ENCODE results near the gene IRAG1.

The IRAG1 gene

GRCh38 chr11:10725114-10725906 is 31.8 kb upstream of the IRAG1 start:
- Histone ChIP-seq H3K36me3 (ENCODE audit: control insufficient read depth, insufficient read depth, low read length) (no peaks in the 10 kb centered on the region), H3K4me3 (ENCODE audit: low read length) (no peak overlapping the region), H3K9me3 (ENCODE audit: control insufficient read depth, insufficient read depth, low read length) (no peaks in the 10 kb centered on the region), H3K4me1 (ENCODE audit: control insufficient read depth, insufficient read depth, low read length) (no peaks in the 10 kb centered on the region; the same call in 1 of the 2 replicates), H3K27me3 (ENCODE audit: control insufficient read depth, insufficient read depth, low read length) (no peaks in the 10 kb centered on the region), H3K27ac (ENCODE audit: low read length) (no peak overlapping the region)
- no peak for DNase-seq (ENCODE audit: low read depth, low spot score)
- no CpG with 5 or more reads among the region's 9 CpGs for WGBS (ENCODE audit: insufficient coverage, insufficient read length)

DNA sequence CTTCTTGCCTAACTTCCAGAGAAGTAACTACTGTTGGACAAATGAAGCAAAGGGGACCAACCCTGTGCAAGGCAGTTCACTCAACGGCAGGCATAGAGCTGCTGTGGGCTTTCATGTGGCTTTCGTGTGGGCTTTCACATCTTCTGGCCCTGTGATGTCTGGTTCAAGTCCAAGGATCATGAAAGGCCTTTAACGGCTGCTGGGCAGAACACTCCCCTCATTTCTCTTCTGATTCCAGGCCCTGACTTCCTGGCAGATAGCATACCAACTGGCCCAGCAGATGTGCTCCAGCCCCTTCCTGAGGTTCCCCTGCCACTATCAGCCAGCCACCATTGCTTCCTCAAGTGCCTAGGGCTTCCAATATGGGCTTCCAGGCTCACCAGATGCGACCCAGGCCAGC is 28.8 kb upstream of the IRAG1 start:
- Histone ChIP-seq H3K27ac (ENCODE audit: low read length) (no peak overlapping the region), H3K27me3 (ENCODE audit: control insufficient read depth, insufficient read depth, low read length) (no peaks in the 10 kb centered on the region), H3K9me3 (ENCODE audit: control insufficient read depth, insufficient read depth, low read length) (no peaks in the 10 kb centered on the region), H3K4me1 (ENCODE audit: control insufficient read depth, insufficient read depth, low read length) (no peaks in the 10 kb centered on the region), H3K36me3 (ENCODE audit: control insufficient read depth, insufficient read depth, low read length) (no peaks in the 10 kb centered on the region), H3K4me3 (ENCODE audit: low read length) (no peak overlapping the region; the same call in 1 of the 2 replicates)
- WGBS (ENCODE audit: insufficient coverage, insufficient read length) = no CpG with 5 or more reads among the region's 4 CpGs
- DNase-seq (ENCODE audit: low read depth, low spot score) = no peak

DNA sequence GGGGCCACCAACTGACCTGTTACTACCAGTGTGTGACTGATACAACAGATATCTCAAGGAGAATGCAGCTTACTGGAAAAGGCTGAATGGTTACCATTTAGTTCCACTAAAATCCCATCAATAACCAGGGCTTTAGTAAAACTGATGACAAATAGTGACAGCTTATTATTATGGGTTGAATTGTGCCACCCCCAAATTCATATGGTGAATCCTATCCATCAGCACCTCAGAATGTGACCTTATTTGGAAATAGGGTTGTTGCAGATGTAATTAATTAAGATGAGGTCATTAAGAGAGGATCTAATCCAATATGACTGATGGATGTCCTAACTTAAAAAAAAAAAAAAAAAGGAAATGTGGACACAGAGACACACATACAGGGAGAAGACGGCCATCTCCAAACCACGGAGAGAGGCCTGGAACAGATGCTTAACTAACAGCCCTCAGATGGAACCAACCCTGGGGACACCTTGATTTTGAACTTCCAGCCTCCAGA is 27.4 kb upstream of the IRAG1 start:
- no peak for DNase-seq (ENCODE audit: low read depth, low spot score)
- no peaks in the 10 kb centered on the region for H3K36me3 ChIP-seq (ENCODE audit: control insufficient read depth, insufficient read depth, low read length)
- no peaks in the 10 kb centered on the region for H3K27me3 ChIP-seq (ENCODE audit: control insufficient read depth, insufficient read depth, low read length)
- WGBS (ENCODE audit: insufficient coverage, insufficient read length) = no CpG with 5 or more reads among the region's 2 CpGs
- H3K4me3 ChIP-seq (ENCODE audit: low read length) = no peak overlapping the region
- no peak overlapping the region for H3K27ac ChIP-seq (ENCODE audit: low read length)
- no peaks in the 10 kb centered on the region for H3K4me1 ChIP-seq (ENCODE audit: control insufficient read depth, insufficient read depth, low read length)
- H3K9me3 ChIP-seq (ENCODE audit: control insufficient read depth, insufficient read depth, low read length) = no peaks in the 10 kb centered on the region

DNA sequence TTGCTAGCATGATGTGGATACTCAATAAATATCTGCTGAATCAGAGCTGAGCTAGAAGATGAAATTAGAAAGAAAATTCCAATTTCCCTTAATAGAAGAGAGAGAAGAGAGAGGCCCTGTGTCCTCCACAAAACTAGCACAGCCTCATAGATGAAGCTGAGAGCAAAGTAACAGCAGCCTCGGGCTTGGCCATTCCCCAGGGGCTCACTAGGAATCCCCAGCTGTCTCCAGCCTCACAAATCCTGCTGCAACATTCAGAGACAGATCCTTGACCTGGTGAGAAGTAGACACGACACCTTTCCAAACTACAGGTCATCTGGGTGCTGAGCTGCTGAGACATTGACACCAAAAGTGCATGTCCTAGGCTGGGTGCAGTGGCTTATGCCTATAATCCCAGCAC is 26.1 kb upstream of the IRAG1 start:
- Histone ChIP-seq H3K9me3 (ENCODE audit: control insufficient read depth, insufficient read depth, low read length) (no peaks in the 10 kb centered on the region), H3K4me1 (ENCODE audit: control insufficient read depth, insufficient read depth, low read length) (no peaks in the 10 kb centered on the region), H3K27me3 (ENCODE audit: control insufficient read depth, insufficient read depth, low read length) (no peaks in the 10 kb centered on the region), H3K4me3 (ENCODE audit: low read length) (no peak overlapping the region), H3K27ac (ENCODE audit: low read length) (no peak overlapping the region), H3K36me3 (ENCODE audit: control insufficient read depth, insufficient read depth, low read length) (no peaks in the 10 kb centered on the region)
- no peak for DNase-seq (ENCODE audit: low read depth, low spot score)
- no CpG with 5 or more reads among the region's 2 CpGs for WGBS (ENCODE audit: insufficient coverage, insufficient read length)

- Histone ChIP-seq H3K27ac (ENCODE audit: low read length) (no peak overlapping the region), H3K4me1 (ENCODE audit: control insufficient read depth, insufficient read depth, low read length) (no peaks in the 10 kb centered on the region), H3K36me3 (ENCODE audit: control insufficient read depth, insufficient read depth, low read length) (no peaks in the 10 kb centered on the region), H3K9me3 (ENCODE audit: control insufficient read depth, insufficient read depth, low read length) (no peaks in the 10 kb centered on the region), H3K27me3 (ENCODE audit: control insufficient read depth, insufficient read depth, low read length) (no peaks in the 10 kb centered on the region), H3K4me3 (ENCODE audit: low read length) (no peak overlapping the region)
- no CpG with 5 or more reads among the region's 9 CpGs for WGBS (ENCODE audit: insufficient coverage, insufficient read length)
- DNase-seq (ENCODE audit: low read depth, low spot score) = no peak
Measured at GRCh38 chr11:10716543-10717259, 23.1 kb upstream of the IRAG1 start.

DNA sequence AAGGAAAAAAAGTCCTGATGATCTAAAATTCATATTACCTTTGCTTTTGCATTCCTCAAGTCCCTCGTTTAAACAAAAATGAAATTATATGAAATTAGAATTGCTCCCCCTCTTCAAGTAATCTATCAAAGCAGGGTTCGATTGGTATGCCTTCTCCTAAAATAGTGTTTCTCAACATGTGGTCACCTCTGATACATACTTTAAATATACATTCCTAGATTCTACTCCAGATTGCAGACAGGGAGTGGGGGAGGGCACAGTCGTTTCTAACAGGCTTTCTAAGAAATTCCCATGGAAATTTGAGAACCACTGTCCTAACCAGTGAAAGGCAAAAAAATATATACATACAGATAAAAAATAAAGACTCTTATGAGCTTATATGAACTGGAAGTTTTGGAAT is 22.6 kb upstream of the IRAG1 start:
- Histone ChIP-seq H3K4me1 (ENCODE audit: control insufficient read depth, insufficient read depth, low read length) (no peaks in the 10 kb centered on the region), H3K27ac (ENCODE audit: low read length) (no peak overlapping the region), H3K27me3 (ENCODE audit: control insufficient read depth, insufficient read depth, low read length) (no peaks in the 10 kb centered on the region), H3K36me3 (ENCODE audit: control insufficient read depth, insufficient read depth, low read length) (no peaks in the 10 kb centered on the region), H3K4me3 (ENCODE audit: low read length) (no peak overlapping the region), H3K9me3 (ENCODE audit: control insufficient read depth, insufficient read depth, low read length) (no peaks in the 10 kb centered on the region)
- WGBS (ENCODE audit: insufficient coverage, insufficient read length) = no CpG with 5 or more reads among the region's 3 CpGs
- DNase-seq (ENCODE audit: low read depth, low spot score) = no peak

- no peaks in the 10 kb centered on the region for H3K9me3 ChIP-seq (ENCODE audit: control insufficient read depth, insufficient read depth, low read length)
- no peaks in the 10 kb centered on the region for H3K4me1 ChIP-seq (ENCODE audit: control insufficient read depth, insufficient read depth, low read length)
- no peaks in the 10 kb centered on the region for H3K36me3 ChIP-seq (ENCODE audit: control insufficient read depth, insufficient read depth, low read length)
- no peaks in the 10 kb centered on the region for H3K27me3 ChIP-seq (ENCODE audit: control insufficient read depth, insufficient read depth, low read length)
- no CpG with 5 or more reads among the region's 4 CpGs for WGBS (ENCODE audit: insufficient coverage, insufficient read length)
- DNase-seq (ENCODE audit: low read depth, low spot score) = no peak
- H3K4me3 ChIP-seq (ENCODE audit: low read length) = no peak overlapping the region
- no peak overlapping the region for H3K27ac ChIP-seq (ENCODE audit: low read length)
Measured at GRCh38 chr11:10715571-10715970, 22.0 kb upstream of the IRAG1 start.

DNA sequence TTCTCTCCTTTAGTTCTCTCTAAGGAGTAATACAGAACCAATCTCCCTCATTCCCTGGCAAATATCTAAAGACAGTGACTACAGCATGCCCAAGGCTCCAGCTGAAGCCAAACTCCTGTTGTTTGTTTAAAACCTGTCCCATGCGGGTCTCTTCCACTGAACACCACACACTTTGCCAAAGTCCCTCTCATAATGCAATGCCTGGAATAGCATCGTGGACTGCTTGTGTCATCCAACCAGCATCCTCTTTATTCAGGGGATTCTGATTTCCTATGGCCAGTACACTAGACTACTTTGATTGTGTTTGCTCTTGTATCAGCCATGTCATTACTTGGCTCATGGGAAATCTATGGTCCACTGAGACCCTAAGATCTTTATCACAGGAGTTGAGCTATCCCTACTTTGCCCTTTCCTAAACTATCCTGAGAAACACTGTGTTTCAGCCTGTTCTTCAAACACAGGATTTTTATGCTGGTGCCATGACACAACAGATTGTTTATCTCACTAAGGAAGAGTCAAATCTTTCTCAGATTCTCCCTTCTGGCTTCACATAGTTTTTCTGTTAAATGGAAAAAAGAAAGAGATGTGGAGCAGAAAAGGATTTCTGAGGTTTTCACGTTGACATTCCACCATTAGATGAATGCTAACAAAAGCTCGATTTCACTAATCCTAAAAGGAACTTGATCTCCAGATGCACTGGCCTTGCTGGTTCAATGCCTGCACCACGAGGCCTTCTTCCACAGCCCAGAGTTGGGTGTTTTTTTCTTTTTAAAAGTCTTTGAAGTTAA is 15.9 kb upstream of the IRAG1 start:
- Histone ChIP-seq H3K4me3 (ENCODE audit: low read length) (no peak overlapping the region), H3K4me1 (ENCODE audit: control insufficient read depth, insufficient read depth, low read length) (no peaks in the 10 kb centered on the region), H3K36me3 (ENCODE audit: control insufficient read depth, insufficient read depth, low read length) (no peaks in the 10 kb centered on the region), H3K27ac (ENCODE audit: low read length) (no peak overlapping the region), H3K9me3 (ENCODE audit: control insufficient read depth, insufficient read depth, low read length) (no peaks in the 10 kb centered on the region), H3K27me3 (ENCODE audit: control insufficient read depth, insufficient read depth, low read length) (no peaks in the 10 kb centered on the region)
- no CpG with 5 or more reads among the region's 5 CpGs for WGBS (ENCODE audit: insufficient coverage, insufficient read length)
- DNase-seq (ENCODE audit: low read depth, low spot score) = no peak

DNA sequence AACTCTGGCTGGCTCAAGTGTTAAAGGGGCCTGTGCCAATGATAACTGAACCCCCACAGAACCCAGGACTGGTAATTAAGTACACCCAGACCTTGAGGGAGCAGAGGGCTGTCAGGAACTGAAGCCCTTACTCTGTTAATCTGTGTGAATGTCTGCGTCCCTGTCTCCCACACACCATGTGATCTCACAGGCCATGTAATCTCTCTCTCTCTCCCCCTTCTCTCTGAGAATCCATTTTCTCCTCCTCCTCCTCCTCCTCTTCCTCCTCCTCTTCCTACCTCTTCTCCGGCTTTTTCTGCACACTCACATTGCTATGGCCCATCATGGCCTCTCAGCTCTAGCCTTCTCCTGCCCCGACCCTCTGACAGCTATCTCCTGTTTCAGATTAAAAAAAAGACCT is 14.6 kb upstream of the IRAG1 start:
- Histone ChIP-seq H3K36me3 (ENCODE audit: control insufficient read depth, insufficient read depth, low read length) (no peaks in the 10 kb centered on the region), H3K4me3 (ENCODE audit: low read length) (no peak overlapping the region), H3K27me3 (ENCODE audit: control insufficient read depth, insufficient read depth, low read length) (no peaks in the 10 kb centered on the region), H3K27ac (ENCODE audit: low read length) (no peak overlapping the region), H3K4me1 (ENCODE audit: control insufficient read depth, insufficient read depth, low read length) (no peaks in the 10 kb centered on the region), H3K9me3 (ENCODE audit: control insufficient read depth, insufficient read depth, low read length) (no peaks in the 10 kb centered on the region)
- DNase-seq (ENCODE audit: low read depth, low spot score) = no peak
- no CpG with 5 or more reads among the region's 3 CpGs for WGBS (ENCODE audit: insufficient coverage, insufficient read length)

- no peaks in the 10 kb centered on the region for H3K9me3 ChIP-seq (ENCODE audit: control insufficient read depth, insufficient read depth, low read length)
- H3K4me1 ChIP-seq (ENCODE audit: control insufficient read depth, insufficient read depth, low read length) = no peaks in the 10 kb centered on the region
- no peaks in the 10 kb centered on the region for H3K36me3 ChIP-seq (ENCODE audit: control insufficient read depth, insufficient read depth, low read length)
- no peak overlapping the region for H3K27ac ChIP-seq (ENCODE audit: low read length)
- no peak overlapping the region for H3K4me3 ChIP-seq (ENCODE audit: low read length)
- DNase-seq (ENCODE audit: low read depth, low spot score) = no peak
- no peaks in the 10 kb centered on the region for H3K27me3 ChIP-seq (ENCODE audit: control insufficient read depth, insufficient read depth, low read length)
- no CpG with 5 or more reads among the region's 3 CpGs for WGBS (ENCODE audit: insufficient coverage, insufficient read length)
Measured at GRCh38 chr11:10701982-10702381, 8.4 kb upstream of the IRAG1 start.
